Limb (tissue), 2 donors: ENCODE data around the gene PI4KA.

ENCODE experiments used
- DNase-seq, 2 donors: peaks; one replicate each; pipeline ENCODE4 v3.0.0-alpha.2; 2016; ENCODE audit errors: extremely low spot score in 2 of 2

Gene PI4KA

DNA sequence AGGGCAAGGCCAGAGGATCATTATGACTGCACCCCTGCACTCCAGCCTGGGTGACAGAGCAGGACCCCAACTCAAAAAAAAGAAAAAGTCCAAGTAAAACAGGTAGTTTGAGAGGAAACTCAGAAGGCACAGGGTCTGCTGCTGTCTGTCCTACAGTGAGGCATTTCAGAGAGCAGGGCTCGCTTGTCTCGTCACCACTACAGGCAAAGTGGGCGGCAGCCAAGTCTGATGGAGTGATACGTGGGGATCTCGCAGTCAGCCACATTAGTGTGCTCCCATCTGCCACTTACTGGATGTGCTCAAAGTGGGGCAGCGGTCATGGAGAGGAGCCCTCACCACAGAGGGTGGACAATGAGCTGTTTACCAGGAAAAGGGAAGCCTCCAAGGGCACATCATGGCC lies 42.1 kb downstream of the PI4KA start:
- no peak for DNase-seq

DNA sequence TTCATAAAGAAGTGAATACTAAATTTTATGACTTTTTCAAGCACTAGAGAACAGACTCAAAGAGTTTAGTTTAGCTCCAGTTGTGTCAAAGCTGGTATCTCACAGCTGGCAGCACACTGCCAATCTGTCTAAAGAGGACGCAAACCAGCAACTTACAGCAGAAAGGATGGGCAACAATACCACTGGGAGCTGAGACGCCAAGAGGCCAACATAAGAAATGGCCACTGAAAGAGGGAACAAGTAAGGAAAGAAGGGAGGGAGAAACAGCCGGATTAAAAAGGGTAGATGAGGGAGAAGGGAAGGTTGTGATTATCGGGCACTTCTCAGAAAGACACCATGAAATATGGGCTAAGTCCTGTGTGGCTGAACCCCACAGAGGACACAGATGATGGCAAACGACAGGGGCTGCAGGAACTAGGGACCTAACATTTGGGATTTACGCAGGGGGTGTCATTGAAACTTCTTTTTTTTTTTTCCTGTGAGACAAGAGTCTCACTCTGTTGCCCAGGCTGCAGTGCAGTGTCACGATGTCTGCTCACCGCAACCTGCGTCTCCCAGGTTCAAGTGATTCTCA lies 43.0 kb downstream of the PI4KA start:
- no peak for DNase-seq

DNA sequence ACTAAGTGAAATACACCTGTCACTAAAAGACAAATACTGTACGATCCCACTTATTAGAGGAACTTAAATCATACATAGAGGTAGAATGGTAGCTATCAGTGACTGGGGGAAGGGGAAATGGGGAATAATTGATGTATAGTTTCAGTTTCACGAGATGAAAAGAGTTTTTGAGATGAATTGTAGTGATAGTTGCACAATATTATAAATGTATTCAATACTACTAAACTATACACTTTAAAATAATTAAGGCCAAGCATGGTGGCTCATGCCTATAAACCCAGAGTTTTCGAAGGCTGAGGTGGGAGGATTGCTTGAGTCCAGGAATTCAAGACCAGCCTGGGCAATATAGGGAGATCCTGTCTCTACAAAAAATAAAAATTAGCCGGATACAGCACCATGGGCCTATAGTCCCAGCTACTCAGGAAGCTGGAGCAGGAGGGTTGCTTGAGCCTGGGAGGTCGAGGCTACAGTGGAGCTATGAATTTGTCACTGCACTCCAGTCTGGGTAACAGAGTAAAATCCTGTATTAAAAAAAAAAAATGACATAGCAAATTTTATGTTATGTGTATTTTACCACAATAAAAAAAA lies 44.3 kb downstream of the PI4KA start:
- no peak for DNase-seq

DNA sequence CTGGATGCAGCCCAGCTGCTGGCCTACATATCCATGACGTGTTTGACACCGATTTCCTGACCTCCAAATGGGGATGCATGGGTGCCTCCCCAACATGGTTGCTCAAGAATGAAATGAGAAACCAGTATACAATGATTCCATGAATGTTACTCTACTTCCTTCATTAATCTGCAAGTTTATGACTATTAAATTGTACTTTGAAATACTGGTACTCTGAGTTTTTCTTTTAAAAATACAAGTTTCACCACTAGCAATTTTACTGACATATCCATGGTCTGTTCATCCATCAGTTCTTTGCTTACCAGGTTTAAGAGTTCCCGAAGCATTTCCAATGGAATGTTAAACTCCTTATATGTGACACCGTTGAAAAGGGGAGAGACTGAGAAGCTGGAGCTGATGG lies 45.6 kb downstream of the PI4KA start:
- DNase-seq, result no peak

DNA sequence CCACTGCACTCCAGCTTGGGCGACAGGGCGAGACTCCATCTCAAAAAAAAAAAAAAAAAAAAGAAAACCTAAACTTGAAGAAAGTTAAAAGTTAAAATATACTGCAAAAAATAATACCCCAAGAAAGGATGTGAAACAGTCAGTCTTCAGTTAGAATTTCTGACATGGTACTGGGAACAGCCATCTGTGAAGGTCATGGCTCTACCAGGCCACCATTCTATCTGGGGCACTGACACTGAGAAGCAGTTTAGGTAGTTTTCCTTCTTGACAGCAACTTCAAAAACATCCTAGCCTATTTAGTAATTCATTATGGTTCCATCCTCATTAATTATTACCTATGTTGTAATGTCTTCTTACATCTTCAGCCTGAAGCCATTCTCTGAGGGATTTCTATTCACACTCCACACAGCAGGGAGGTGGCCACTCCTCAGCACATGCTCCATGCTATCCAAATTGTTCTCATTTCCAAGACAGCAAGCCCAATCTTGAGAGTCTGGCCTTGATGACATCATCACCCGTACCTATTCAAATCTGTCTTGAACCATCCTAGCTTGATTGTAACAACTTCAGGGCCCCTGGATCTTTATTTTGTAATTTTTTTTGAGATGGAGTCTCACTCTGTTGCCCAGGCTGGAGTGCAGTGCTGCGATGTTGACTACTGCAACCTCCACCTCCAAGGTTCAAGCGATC lies 46.5 kb downstream of the PI4KA start:
- no peak for DNase-seq

DNA sequence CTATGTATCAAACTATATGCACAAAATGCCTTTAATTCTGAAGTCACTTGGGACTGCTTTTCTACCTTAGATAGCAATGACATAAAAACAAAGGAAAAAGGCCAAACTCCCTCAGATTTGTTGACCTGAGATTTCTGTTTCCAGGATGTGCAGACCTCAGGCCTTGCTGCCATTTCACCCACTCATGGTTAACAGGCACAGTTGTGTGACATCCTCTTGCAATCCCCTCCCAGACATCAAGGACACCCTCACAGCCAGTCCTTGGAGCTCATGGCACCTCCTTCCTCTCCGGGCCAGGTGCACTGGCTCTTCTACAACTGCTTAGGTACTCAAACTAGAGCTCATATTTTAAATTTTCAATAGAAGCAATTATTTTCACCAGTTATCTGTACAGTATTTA lies 47.4 kb downstream of the PI4KA start:
- DNase-seq, result no peak

DNA sequence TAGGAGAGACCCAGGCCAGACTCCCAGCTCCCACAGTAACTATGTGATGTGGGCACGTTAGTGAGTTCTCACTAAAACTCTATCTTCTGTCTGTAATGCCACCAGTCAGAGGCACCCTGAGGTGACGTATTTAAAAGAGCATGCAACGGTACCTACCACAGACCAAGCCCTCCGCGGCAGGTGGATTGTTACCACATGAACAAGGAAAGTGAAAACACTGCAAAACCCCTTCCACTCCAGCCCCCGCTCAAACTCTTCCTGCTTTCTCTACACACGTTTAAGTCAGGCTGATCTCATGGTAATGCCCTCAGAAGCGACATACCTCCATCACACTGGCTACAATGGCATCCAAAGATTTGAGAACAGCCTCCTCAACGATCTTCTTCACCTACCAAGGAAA lies 48.0 kb downstream of the PI4KA start:
- DNase-seq, result no peak

DNA sequence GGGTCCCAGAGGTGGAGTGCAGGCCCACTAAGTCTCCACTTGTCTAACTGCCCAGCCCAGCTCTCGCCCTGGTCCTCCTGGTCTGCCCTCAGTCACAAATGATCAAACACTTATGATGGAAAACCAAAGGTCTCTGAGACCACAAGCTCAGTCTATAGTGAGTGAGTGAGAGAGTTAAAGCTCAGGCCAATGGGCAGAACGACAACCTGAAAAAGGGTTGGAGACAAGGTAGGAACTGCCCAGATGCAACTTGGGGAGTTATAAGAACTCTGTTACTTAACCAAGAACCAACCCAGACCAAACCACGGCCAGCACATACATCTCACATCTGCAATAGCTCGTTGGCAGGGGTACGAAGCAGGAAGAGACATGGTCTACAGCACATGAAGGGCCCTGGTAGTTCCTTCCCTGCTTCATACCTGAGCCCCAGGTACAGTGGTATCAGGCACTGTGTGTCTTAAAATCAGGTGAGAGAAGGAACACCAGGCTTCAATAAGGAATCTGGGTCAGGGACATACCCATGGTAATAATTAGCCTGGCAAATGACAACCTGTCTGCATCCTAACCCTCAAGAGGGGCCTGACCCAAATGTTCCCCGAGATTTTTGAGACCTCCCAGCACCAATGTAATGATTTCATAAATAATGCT lies 48.9 kb downstream of the PI4KA start:
- no peak for DNase-seq

DNA sequence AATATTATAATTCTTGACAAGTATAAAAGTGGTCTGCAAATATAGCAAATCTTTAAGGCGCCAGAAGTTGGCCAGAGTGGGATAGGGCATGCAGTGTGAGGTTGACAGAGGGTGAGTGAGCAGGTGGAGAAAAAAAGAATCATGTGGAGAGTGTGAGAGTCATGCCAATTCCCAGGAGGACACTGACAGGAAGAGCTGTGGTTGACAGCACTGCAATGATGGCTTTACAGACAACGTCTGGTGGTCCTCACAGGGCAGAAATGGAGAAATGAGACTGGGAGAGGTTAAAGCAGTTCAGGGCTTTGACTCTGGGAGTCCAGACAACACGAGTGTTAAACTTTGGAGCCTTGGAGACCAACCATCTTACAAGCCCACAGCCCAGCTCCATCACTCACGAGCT lies 49.8 kb downstream of the PI4KA start:
- no peak for DNase-seq

DNA sequence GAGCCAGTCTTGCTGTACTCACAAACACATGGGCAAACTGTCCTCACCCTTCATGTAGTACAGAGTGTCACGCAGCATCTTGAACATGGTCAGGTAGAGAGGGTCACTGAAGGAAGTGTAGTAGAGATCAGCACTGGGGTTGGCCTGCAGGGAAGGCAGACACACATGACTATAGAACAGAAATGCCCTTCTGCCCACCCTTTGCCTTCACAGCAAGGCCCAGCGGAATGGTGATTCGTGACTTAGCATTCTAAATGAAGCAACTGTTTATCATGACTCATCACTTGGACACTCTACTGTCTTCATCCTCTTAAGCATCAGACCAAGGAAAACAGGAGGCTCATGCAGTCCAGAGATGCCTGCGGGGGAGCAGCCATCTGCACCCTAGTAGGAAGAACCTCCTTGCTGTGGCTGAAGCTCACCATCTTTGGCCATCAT lies 51.3 kb downstream of the PI4KA start:
- DNase-seq, result no peak

DNA sequence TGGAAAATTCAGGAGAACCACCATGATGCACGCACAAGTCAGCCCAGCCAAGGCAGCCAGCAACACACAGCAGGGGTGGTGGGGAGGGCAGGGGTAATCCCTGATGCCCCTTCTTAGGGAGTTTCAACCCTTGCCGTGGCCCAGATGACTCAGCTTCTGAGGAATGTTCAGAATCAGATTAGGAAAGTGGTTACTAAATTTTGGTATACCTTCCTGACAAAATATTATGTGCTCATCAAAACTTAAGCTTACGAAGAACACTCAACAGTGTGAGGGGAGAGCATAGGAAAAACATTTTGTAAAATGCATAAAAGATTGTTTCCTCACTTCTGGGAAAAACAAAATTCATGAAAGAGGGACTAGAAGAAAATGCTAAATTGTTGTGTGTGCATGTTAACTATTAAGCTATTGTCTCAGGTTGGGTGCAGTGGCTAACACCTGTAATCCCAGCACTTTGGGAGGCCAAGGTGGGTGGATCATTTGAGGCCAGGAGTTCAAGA lies 52.6 kb downstream of the PI4KA start:
- no peak for DNase-seq

DNA sequence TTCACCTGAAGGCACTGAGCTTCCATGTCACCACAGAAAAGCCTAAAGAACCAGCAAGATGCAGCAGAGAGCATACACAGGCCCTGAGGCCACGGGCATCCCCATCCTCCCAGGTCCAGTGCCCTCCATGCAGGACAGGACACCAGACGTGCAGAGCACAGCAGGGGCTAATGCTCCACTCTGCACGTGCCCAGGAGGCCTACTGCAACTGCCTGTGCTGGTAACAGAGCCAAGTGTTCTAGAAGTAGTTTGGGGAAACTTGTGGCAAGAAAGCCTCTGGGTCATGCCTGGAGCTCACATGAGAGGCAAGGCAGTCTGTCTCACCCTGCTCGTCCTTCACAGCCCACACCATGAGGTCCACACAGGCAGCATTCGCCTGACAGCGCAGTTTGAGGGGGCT lies 54.0 kb downstream of the PI4KA start:
- no peak for DNase-seq

DNA sequence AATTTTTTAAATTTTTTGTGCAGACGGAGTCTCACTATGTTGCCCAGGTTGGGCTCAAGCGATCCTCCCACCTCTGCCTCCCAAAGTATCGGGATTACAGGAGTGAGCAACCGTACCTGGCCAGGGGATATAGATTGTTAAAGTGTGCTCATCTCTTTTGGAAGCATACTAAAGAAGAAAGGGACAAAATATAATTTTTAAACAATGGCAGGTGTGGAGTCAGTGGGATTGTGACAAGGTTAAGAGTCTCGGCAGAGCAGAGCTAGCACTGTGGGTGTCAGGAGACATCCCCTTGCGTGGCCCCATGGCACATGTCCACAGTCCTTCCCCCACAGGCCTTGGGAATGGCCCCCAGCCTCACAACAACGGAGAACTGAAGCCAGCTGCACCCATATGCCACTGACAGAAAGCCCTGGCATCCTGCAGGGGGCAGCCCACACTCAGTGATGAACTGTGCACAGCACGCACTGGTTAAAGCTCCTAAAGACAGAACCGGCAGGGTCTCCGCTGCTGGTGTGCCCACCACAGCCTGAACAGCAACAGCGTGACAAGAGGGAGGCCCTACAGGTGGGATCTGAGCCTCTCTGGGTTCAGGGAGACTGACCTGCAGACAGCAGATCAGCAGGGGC lies 54.8 kb downstream of the PI4KA start:
- peak; percentile 9 to 73 for DNase-seq

DNA sequence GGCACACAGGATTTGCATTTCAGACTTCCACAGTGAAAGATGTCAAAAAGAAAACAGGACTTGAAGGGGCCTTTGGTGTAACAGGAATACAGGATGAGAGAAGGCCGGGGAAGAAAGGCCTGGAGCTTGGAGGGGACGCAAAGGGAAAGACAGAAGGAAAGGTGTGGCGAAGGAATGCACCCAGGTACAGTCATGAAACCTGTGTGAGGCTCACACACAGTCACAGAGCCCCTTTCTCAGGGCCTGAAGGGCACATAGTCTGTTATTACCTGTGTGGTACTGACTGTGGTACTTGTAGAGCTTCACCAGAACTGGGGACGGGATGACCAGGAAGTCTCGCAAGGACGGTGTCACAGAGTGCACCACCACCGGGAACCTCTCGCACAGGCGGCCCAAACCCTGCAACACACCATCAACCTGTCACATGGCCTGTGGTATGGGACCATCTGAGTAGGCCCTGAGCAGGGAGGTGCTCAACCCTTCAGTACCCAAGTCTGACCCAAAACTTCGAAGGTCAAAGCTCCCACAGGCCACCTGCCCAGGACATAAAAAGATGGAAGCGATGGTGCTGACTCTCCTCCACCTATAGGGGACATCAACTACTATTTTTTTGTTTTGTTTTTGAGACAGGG lies 55.6 kb downstream of the PI4KA start:
- DNase-seq, result no peak

DNA sequence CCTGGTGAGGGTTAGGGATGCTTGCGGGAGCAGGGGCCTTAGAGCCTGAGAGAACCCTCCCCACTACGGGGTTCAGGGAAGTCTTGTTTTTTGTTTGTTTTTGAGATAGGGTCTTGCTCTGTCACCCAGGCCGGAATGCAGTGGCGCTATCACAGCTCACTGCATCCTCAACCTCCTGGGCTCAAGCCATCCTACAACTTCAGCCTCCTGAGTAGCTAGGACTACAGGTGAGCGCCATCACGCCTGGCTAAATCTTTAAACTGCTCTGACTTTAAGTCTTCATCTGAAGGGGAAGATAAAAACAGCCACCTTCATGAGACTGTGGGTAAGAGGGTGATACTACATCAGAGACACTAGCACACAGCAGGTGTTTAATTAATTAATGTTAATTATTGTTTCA lies 56.2 kb downstream of the PI4KA start:
- DNase-seq, result no peak

DNA sequence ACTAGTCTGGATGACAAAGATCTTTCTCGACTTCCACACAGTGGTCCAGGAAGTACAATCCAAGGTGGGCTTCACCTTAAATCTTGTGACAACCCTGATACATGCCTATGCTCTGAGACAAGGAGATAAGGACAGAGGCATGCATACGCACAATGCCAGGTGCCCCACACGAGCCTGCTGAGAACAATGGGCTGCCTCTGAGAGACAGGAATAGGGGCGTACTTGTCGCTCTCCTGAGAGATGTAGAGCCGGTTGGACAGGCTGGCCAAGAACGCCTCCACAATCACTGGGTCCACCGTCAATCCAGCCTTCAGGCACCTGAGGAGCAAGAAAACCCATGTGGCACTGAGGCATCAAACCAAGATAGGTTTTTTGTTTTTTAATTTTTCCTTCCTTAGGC lies 59.2 kb downstream of the PI4KA start:
- no peak for DNase-seq

DNA sequence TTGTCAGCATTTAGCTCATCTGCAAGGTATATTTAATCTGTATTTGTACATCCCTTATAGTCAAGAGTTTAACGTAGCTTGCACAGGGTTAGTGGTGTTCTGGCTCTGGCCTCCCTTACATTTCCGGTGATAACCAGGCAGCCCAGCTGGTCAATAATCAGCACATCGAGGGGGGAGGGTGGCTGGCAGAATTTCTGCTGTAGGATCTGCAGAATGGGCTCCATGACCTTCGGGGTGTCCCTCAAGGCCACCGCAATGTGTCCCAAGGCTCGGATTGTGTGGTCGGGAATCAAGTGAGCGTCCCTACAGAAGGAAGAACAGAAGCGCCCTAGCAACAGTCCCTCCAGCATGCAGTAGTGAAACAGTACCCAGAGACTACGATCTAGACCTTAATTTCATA lies 59.6 kb downstream of the PI4KA start:
- DNase-seq, result no peak

DNA sequence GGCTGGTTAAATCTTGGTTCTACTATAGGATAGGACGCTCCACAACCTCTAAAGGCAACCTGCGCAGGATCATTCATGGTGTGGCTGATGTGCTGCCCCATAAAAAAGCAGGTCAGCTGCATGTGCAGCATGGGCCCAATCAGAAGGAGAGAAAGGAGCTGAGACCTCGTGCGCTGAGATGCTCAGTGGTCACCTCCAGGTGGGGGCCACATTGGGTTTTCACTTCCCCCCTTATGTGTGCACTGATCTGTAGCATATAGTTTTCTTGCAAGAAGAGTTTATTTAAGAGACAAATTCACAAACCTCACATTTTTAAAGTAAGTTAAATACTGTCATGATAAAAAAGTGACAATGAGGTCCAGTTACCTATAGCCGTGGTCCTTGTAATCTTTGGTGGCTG lies 60.4 kb downstream of the PI4KA start:
- no peak for DNase-seq

DNA sequence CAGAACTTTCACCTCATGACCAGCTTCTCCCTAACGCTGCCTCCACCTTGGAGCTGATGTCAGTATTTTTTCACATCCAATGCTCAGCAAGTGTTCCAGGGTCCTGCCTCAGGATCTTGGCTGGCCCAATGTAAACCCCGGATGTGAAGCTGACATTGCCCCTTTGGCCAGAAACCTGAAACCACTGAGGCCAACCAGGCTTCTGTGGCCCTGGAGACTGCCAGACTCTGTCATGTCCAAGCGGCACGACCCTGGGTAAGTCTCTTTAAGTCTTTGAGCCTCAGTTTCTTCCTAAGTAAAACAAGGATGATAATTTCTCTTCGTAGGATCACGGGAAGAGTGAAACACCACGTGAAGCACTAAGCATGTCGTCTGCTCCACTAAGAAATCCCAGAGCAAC lies 61.9 kb downstream of the PI4KA start:
- no peak for DNase-seq

DNA sequence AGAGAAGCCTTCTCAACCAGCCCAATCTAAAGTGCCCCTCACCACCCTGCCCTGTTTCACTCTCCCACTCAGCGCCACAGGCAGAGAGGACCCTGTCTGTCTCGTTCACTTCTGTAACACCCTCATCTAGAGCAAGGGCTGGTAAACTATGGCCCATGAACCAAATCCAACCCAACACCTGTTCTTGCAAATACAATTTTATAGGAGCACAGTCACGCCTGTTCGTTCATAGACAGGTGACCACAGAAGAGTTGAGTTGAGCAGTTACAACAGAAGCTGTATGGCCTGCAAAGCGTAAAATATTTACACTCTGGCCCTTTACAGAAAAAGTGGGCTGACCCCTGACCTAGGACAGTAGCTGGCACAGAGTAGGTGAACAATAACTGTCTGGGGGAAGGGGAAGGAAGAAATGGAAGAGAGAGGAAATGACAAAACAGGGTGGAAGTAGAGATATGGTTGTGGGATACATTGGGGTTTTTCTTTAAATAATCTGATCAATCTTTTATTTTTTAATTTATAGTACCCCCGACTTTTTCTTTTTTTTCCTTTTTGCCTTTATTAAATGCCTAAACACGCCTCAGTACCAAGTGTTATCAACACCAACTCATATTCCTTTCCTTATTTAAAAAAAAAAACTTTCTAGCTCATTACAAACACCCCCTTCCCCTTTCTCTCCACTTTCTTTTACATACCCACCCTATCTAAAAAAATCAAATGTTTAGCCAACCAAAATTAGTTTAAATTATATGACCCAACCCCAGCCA lies 63.8 kb downstream of the PI4KA start:
- no peak for DNase-seq
